K562 (cell line): ENCODE data around the gene CTDNEP1.

Source experiments
- BHLHE40 ChIP-seq: IDR thresholded peaks from 2 replicates; pipeline ENCODE4 v1.6.1; 2011; ENCODE audit warnings: low read length, improper control_type of control experiment
- CTCF ChIP-seq, 3 experiments: IDR thresholded peaks in 2 of 3; conservative IDR thresholded peaks in 1 of 3; 2 replicates each; pipeline ENCODE4 v1.5.1; 2011 to 2012; ENCODE audit warnings: low read length in 3 of 3, mild to moderate bottlenecking in 3 of 3, control low read depth in 2 of 3, improper control_type of control experiment in 1 of 3, inconsistent platforms in 1 of 3, low read depth in 1 of 3, mixed read lengths in 1 of 3, moderate library complexity in 1 of 3; ENCODE audit not compliant: insufficient read depth in 2 of 3
- MXI1 ChIP-seq: IDR thresholded peaks from 2 replicates; pipeline ENCODE4 v1.6.1; 2011; ENCODE audit warnings: low read depth, mild to moderate bottlenecking, improper control_type of control experiment, low read length
- POLR2A ChIP-seq: fragments of 450-650 bp; conservative IDR thresholded peaks from 2 replicates; pipeline ENCODE4 v1.6.1; 2016
- RNF2 ChIP-seq: sonication (generic); IDR thresholded peaks from 2 replicates; pipeline ENCODE4 v1.6.1; 2016
- SMC3 ChIP-seq: conservative IDR thresholded peaks from 2 replicates; pipeline ENCODE4 v1.6.1; 2011; ENCODE audit warnings: low read depth, low read length, improper control_type of control experiment; ENCODE audit not compliant: insufficient read depth
- TAF1 ChIP-seq: IDR thresholded peaks from 2 replicates; pipeline ENCODE4 v1.6.1; 2011; ENCODE audit warnings: mild to moderate bottlenecking, low read length, moderate library complexity; ENCODE audit not compliant: insufficient read depth, control insufficient read depth, severe bottlenecking; ENCODE audit errors: extremely low read depth
- ZNF184 ChIP-seq: sonication (generic); formaldehyde crosslinking; IDR thresholded peaks from 2 replicates; pipeline ENCODE4 v1.5.0; 2020; ENCODE audit warnings: missing genetic modification reagents
- ZNF583 ChIP-seq: fragments of 250-450 bp; sonication (Bioruptor Pico); IDR thresholded peaks from 2 replicates; pipeline ENCODE4 v1.4.0; 2020

- TF ChIP-seq ZNF184 = no peak
- 0 out of 2 replicates have a peak, but pooled peaks have one; percentile 3 for TF ChIP-seq BHLHE40
- TF ChIP-seq TAF1 = no peak
- TF ChIP-seq SMC3 = no peak
- TF ChIP-seq CTCF (IDR thresholded peaks at IDR 0.05 in 2 of 3, conservative IDR thresholded peaks at IDR 0.05 in 1 of 3; ENCODE audit: insufficient read depth in 2 of 3, low read depth in 1 of 3, low read length in 3 of 3) = no peak; a peak in 1 of 6 replicates
- no peak for TF ChIP-seq MXI1
- TF ChIP-seq POLR2A = no peak
- TF ChIP-seq RNF2 = no peak
- TF ChIP-seq ZNF583 (CRISPR knock-in tag) = no peak
These were observed 36.3 kb downstream of the CTDNEP1 start for GRCh38 chr17:7215136-7215638.
